Loucy (cell line): ENCODE measurements around the gene RIT2.

Experiments used
- H2AFZ ChIP-seq: fragments of 200-600 bp; sonication (generic); 2 replicates; pipeline ENCODE4 v1.6.0; 2016; ENCODE audit warnings: antibody characterized with exemption, mild to moderate bottlenecking, low read length, moderate library complexity
- H3F3A ChIP-seq: fragments of 200-600 bp; 2 replicates; pipeline ENCODE4 v1.6.0; 2016; ENCODE audit warnings: antibody characterized with exemption, low read depth, mild to moderate bottlenecking
- H3K27me3 ChIP-seq: fragments of 200-600 bp; sonication (generic); 2 replicates; pipeline ENCODE4 v1.6.1; 2014; ENCODE audit warnings: low read length, mild to moderate bottlenecking; ENCODE audit not compliant: insufficient read depth, poor library complexity, severe bottlenecking
- H3K36me3 ChIP-seq: fragments of 200-600 bp; sonication (generic); 2 replicates; pipeline ENCODE4 v1.6.1; 2016; ENCODE audit warnings: low read length; ENCODE audit not compliant: insufficient read depth
- H3K4me1 ChIP-seq: fragments of 200-600 bp; sonication (generic); 2 replicates; pipeline ENCODE4 v1.5.1; 2014; ENCODE audit warnings: low read length, mild to moderate bottlenecking; ENCODE audit not compliant: insufficient read depth, poor library complexity, severe bottlenecking
- H3K4me2 ChIP-seq: fragments of 200-600 bp; sonication (generic); 2 replicates; pipeline ENCODE4 v1.6.0; 2014; ENCODE audit warnings: antibody characterized with exemption, low read length, low read depth, mild to moderate bottlenecking; ENCODE audit not compliant: poor library complexity, severe bottlenecking
- H3K4me3 ChIP-seq: fragments of 200-600 bp; sonication (generic); 2 replicates; pipeline ENCODE4 v1.5.1; 2014; ENCODE audit warnings: low read length, mild to moderate bottlenecking, mixed read lengths; ENCODE audit not compliant: poor library complexity, severe bottlenecking
- H3K79me2 ChIP-seq: fragments of 200-600 bp; sonication (generic); 2 replicates; pipeline ENCODE4 v1.6.1; 2014; ENCODE audit warnings: low read length; ENCODE audit not compliant: insufficient read depth
- H3K9ac ChIP-seq: fragments of 200-600 bp; sonication (generic); 2 replicates; pipeline ENCODE4 v1.6.0; 2014; ENCODE audit warnings: mild to moderate bottlenecking, low read depth, low read length, moderate library complexity; ENCODE audit not compliant: poor library complexity, severe bottlenecking
- H3K9me2 ChIP-seq: fragments of 200-600 bp; sonication (generic); replicated peaks from 2 replicates; pipeline ENCODE4 v1.6.1; 2016; ENCODE audit warnings: low read depth, low read length, mixed read lengths
- H3K9me3 ChIP-seq: fragments of 200-600 bp; sonication (generic); 2 replicates; pipeline ENCODE4 v1.6.1; 2014; ENCODE audit warnings: mild to moderate bottlenecking, antibody characterized with exemption, low read length, low read depth; ENCODE audit not compliant: insufficient read depth
- H4K20me1 ChIP-seq: fragments of 200-600 bp; sonication (generic); 2 replicates; pipeline ENCODE4 v1.6.0; 2014; ENCODE audit warnings: antibody characterized with exemption, low read length, mild to moderate bottlenecking; ENCODE audit not compliant: insufficient read depth, poor library complexity, severe bottlenecking
- CTCF ChIP-seq: fragments of 200-600 bp; sonication (generic); conservative IDR thresholded peaks from 2 replicates; pipeline ENCODE4 v1.5.1; 2014; ENCODE audit warnings: mild to moderate bottlenecking, antibody characterized with exemption, low read length
- EZH2phosphoT487 ChIP-seq: fragments of 200-600 bp; IDR thresholded peaks from 2 replicates; pipeline ENCODE4 v1.6.1; 2018; ENCODE audit warnings: antibody characterized with exemption, mild to moderate bottlenecking, moderate library complexity, borderline replicate concordance

Gene RIT2

GRCh38 chr18:42861271-42861670 lies 254.2 kb downstream of the RIT2 start:
- Histone ChIP-seq H3K9me2 (no peaks in the 10 kb centered on the region), H3K36me3 (no peaks in the 10 kb centered on the region), H3K79me2 (no peaks in the 10 kb centered on the region), H2AFZ (no peak overlapping the region), H3K4me1 (no peaks in the 10 kb centered on the region), H3K9ac (no peak overlapping the region), H4K20me1 (no peaks in the 10 kb centered on the region), H3F3A (no peaks in the 10 kb centered on the region), H3K27me3 (no peaks in the 10 kb centered on the region), H3K9me3 (no peaks in the 10 kb centered on the region), H3K4me2 (no peak overlapping the region), H3K4me3 (no peak overlapping the region)
- no peak for TF ChIP-seq EZH2phosphoT487
- no peak for TF ChIP-seq CTCF

GRCh38 chr18:42860548-42860947 lies 254.9 kb downstream of the RIT2 start:
- Histone ChIP-seq H3K4me3 (no peak overlapping the region), H3K79me2 (no peaks in the 10 kb centered on the region), H3K27me3 (no peaks in the 10 kb centered on the region), H3K4me1 (no peaks in the 10 kb centered on the region), H4K20me1 (no peaks in the 10 kb centered on the region), H3K36me3 (no peaks in the 10 kb centered on the region), H3K9ac (no peak overlapping the region), H3K9me2 (no peaks in the 10 kb centered on the region), H2AFZ (no peak overlapping the region), H3K4me2 (no peak overlapping the region), H3F3A (no peaks in the 10 kb centered on the region), H3K9me3 (no peaks in the 10 kb centered on the region)
- no peak for TF ChIP-seq CTCF
- no peak for TF ChIP-seq EZH2phosphoT487

GRCh38 chr18:42860011-42860410 lies 255.5 kb downstream of the RIT2 start:
- TF ChIP-seq CTCF (no peak), EZH2phosphoT487 (no peak)
- Histone ChIP-seq H3K36me3 (no peaks in the 10 kb centered on the region), H3K9me2 (no peaks in the 10 kb centered on the region), H3K4me3 (no peak overlapping the region), H3K9ac (no peak overlapping the region), H2AFZ (no peak overlapping the region), H3K4me2 (no peak overlapping the region), H3K27me3 (no peaks in the 10 kb centered on the region), H3F3A (no peaks in the 10 kb centered on the region), H4K20me1 (no peaks in the 10 kb centered on the region), H3K79me2 (no peaks in the 10 kb centered on the region), H3K4me1 (no peaks in the 10 kb centered on the region), H3K9me3 (no peaks in the 10 kb centered on the region)
